Peyer's patch (tissue), 4 donors: ENCODE results near the gene FMNL2. TPM values are rescaled to one million over a fixed set of nuclear protein-coding genes. Genes with fewer than 3 reads are reported as not detected.

Experiments
- DNase-seq, 3 donors: peaks; one replicate each; pipeline ENCODE4 v3.0.0-alpha.2; 2017 to 2019
- H3K27ac ChIP-seq, 4 donors: fragments of 200-600 bp; sonication (generic); one replicate each; pipeline ENCODE4 v1.5.1; 2016 to 2019
- H3K27me3 ChIP-seq, 2 donors: fragments of 200-600 bp; sonication (generic); one replicate each; pipeline ENCODE4 v1.5.1; 2019
- H3K36me3 ChIP-seq, 3 donors: fragments of 200-600 bp; sonication (generic); one replicate each; pipeline ENCODE4 v1.5.1; 2016 to 2019
- H3K4me1 ChIP-seq, 4 donors: fragments of 200-600 bp; sonication (generic); one replicate each; pipeline ENCODE4 v1.5.1; 2016 to 2019
- H3K4me3 ChIP-seq, 4 donors: fragments of 200-600 bp; sonication (generic); 1 replicate in 3 of 4; 2 replicates in 1 of 4; pipeline ENCODE4 v1.5.1; 2016 to 2019; ENCODE audit warnings: mild to moderate bottlenecking in 1 of 4
- H3K9me3 ChIP-seq, 4 donors: fragments of 200-600 bp; sonication (generic); one replicate each; pipeline ENCODE4 v1.5.1; 2016 to 2019; ENCODE audit warnings: mild to moderate bottlenecking in 1 of 4
- CTCF ChIP-seq, 6 experiments: fragments of 450-650 bp in 4 of 6; fragments of 200-600 bp in 2 of 6; sonication (generic) in 1 of 6; IDR thresholded peaks; one replicate each; pipeline ENCODE4 v1.5.1; 2017 to 2019; ENCODE audit warnings: antibody characterized with exemption in 6 of 6, mild to moderate bottlenecking in 3 of 6, moderate library complexity in 1 of 6
- POLR2A ChIP-seq, 2 donors: fragments of 450-650 bp; IDR thresholded peaks; one replicate each; pipeline ENCODE4 v1.5.1; 2017; ENCODE audit warnings: antibody characterized with exemption in 2 of 2, mild to moderate bottlenecking in 2 of 2, moderate library complexity in 2 of 2
- total RNA-seq, 4 donors: library from RNA; depleted of rRNA; stranded (reverse); fragments of >200 nt; gene quantifications; one replicate each; pipeline ENCODE4 v1.1.0, GENCODE V29; 2016

FMNL2 gene
- total RNA-seq, 4 donors from 2014 or later = 7.5 to 52.0 (median 17.1) TPM

- Histone ChIP-seq H3K9me3 (no peaks in the 10 kb centered on the region), H3K27me3 (no peaks in the 10 kb centered on the region), H3K4me3 (no peak overlapping the region), H3K4me1 (peaks cover 0 to 14% (median 0%) of the 10 kb centered on the region in 4 donors), H3K36me3 (no peaks in the 10 kb centered on the region), H3K27ac (peak overlapping the region in 2 of 4 donors; percentile 9 to 21)
- DNase-seq = no peak
- TF ChIP-seq POLR2A (IDR thresholded peaks at IDR 0.05) (no peak), CTCF (IDR thresholded peaks at IDR 0.05) (no peak)
These were observed 155.9 kb downstream of the FMNL2 start for GRCh38 chr2:152490686-152491455.

GRCh38 chr2:152492131-152492530 is 157.2 kb downstream of the FMNL2 start:
- TF ChIP-seq POLR2A (IDR thresholded peaks at IDR 0.05) = no peak
- no peak for TF ChIP-seq CTCF (IDR thresholded peaks at IDR 0.05)

GRCh38 chr2:152492911-152493310 is 157.9 kb downstream of the FMNL2 start:
- H3K4me1 ChIP-seq = peaks cover 0 to 7% (median 0%) of the 10 kb centered on the region in 4 donors
- H3K27ac ChIP-seq = no peak overlapping the region
- no peaks in the 10 kb centered on the region for H3K9me3 ChIP-seq
- no peaks in the 10 kb centered on the region for H3K36me3 ChIP-seq
- no peak overlapping the region for H3K4me3 ChIP-seq
- DNase-seq = no peak
- no peak for TF ChIP-seq POLR2A (IDR thresholded peaks at IDR 0.05)
- TF ChIP-seq CTCF (IDR thresholded peaks at IDR 0.05) = no peak
- H3K27me3 ChIP-seq = no peaks in the 10 kb centered on the region

More at GRCh38 chr2:152492131-152492530, 157.2 kb downstream of the FMNL2 start:
- Histone ChIP-seq H3K27me3 (no peaks in the 10 kb centered on the region), H3K9me3 (no peaks in the 10 kb centered on the region), H3K36me3 (no peaks in the 10 kb centered on the region), H3K4me1 (peaks cover 0 to 7% (median 0%) of the 10 kb centered on the region in 4 donors), H3K27ac (no peak overlapping the region), H3K4me3 (no peak overlapping the region)
- no peak for DNase-seq

GRCh38 chr2:152493417-152493816 is 158.4 kb downstream of the FMNL2 start:
- H3K27me3 ChIP-seq = no peaks in the 10 kb centered on the region
- no peak for DNase-seq
- H3K4me1 ChIP-seq = peaks cover 0 to 7% (median 0%) of the 10 kb centered on the region in 4 donors
- no peaks in the 10 kb centered on the region for H3K36me3 ChIP-seq
- H3K4me3 ChIP-seq = no peak overlapping the region
- no peaks in the 10 kb centered on the region for H3K9me3 ChIP-seq
- TF ChIP-seq CTCF (IDR thresholded peaks at IDR 0.05) = no peak
- TF ChIP-seq POLR2A (IDR thresholded peaks at IDR 0.05) = no peak
- peak overlapping the region in 1 of 4 donors; percentile 16 for H3K27ac ChIP-seq

- peaks cover 0 to 7% (median 0%) of the 10 kb centered on the region in 4 donors for H3K4me1 ChIP-seq
- no peak overlapping the region for H3K4me3 ChIP-seq
- no peak overlapping the region for H3K27ac ChIP-seq
- no peaks in the 10 kb centered on the region for H3K27me3 ChIP-seq
- no peak for TF ChIP-seq CTCF (IDR thresholded peaks at IDR 0.05)
- no peak for TF ChIP-seq POLR2A (IDR thresholded peaks at IDR 0.05)
- no peaks in the 10 kb centered on the region for H3K9me3 ChIP-seq
- DNase-seq = no peak
- no peaks in the 10 kb centered on the region for H3K36me3 ChIP-seq
These were observed 159.1 kb downstream of the FMNL2 start for GRCh38 chr2:152493945-152494528.
